RWPE2 (cell line): ENCODE measurements around the gene MON2.
A peak's percentile ranks its signal among the peaks of the same experiment; 100 is the strongest.

Experiments used
- ATAC-seq: fragments of 200-7000 bp; cut with Tn5 transposase; 3 replicates; pipeline ENCODE4 v1.9.1; 2021; ENCODE audit warnings: low read depth
- DNase-seq: peaks from one replicate; pipeline ENCODE4 v3.0.0-alpha.2; 2020; ENCODE audit warnings: low spot score
- H3K27ac ChIP-seq: fragments of 450-650 bp; 2 replicates; pipeline ENCODE4 v1.5.1; 2017; ENCODE audit warnings: mild to moderate bottlenecking; ENCODE audit not compliant: poor library complexity, severe bottlenecking
- H3K27me3 ChIP-seq: fragments of 250-450 bp; sonication (Bioruptor Pico); 2 replicates; pipeline ENCODE4 v1.5.1; 2021; ENCODE audit warnings: mild to moderate bottlenecking, moderate library complexity; ENCODE audit not compliant: insufficient read depth, poor library complexity, severe bottlenecking
- H3K36me3 ChIP-seq: fragments of 250-450 bp; sonication (Bioruptor Pico); 2 replicates; pipeline ENCODE4 v1.5.1; 2020; ENCODE audit warnings: low read depth, mild to moderate bottlenecking, moderate library complexity
- H3K4me1 ChIP-seq: fragments of 250-450 bp; sonication (Bioruptor Pico); 2 replicates; pipeline ENCODE4 v1.5.1; 2021; ENCODE audit warnings: mild to moderate bottlenecking, moderate library complexity; ENCODE audit not compliant: insufficient read depth, poor library complexity, severe bottlenecking
- H3K4me3 ChIP-seq: fragments of 250-450 bp; sonication (Bioruptor Pico); 2 replicates; pipeline ENCODE4 v1.5.1; 2021; ENCODE audit warnings: mild to moderate bottlenecking, moderate library complexity; ENCODE audit not compliant: severe bottlenecking
- H3K9me3 ChIP-seq: fragments of 250-450 bp; sonication (Bioruptor Pico); 2 replicates; pipeline ENCODE4 v1.5.1; 2021; ENCODE audit warnings: mild to moderate bottlenecking, moderate library complexity; ENCODE audit not compliant: severe bottlenecking
- CTCF ChIP-seq: fragments of 450-650 bp; IDR thresholded peaks from one replicate; pipeline ENCODE4 v1.5.1; 2017; ENCODE audit warnings: mild to moderate bottlenecking, moderate library complexity; ENCODE audit not compliant: poor library complexity, severe bottlenecking

Gene MON2

GRCh38 chr12:62603061-62603810 is 136.6 kb downstream of the MON2 start:
- Histone ChIP-seq H3K27me3 (no peaks in the 10 kb centered on the region), H3K4me3 (peak overlapping the region; percentile 85), H3K9me3 (no peaks in the 10 kb centered on the region), H3K36me3 (no peaks in the 10 kb centered on the region; the same call in 1 of the 2 replicates), H3K4me1 (peaks cover 16% of the 10 kb centered on the region), H3K27ac (peak overlapping the region; percentile 91)
- peak; percentile 85 for ATAC-seq
- peak; percentile 80 for DNase-seq
- peak; percentile 49 for TF ChIP-seq CTCF

- Histone ChIP-seq H3K27ac (peak overlapping the region; percentile 91), H3K27me3 (no peaks in the 10 kb centered on the region), H3K36me3 (no peaks in the 10 kb centered on the region; the same call in 1 of the 2 replicates), H3K4me3 (peak overlapping the region; percentile 85), H3K9me3 (no peaks in the 10 kb centered on the region), H3K4me1 (peaks cover 16% of the 10 kb centered on the region)
- TF ChIP-seq CTCF, result no peak
- DNase-seq, result no peak
- ATAC-seq, result no peak
These were observed 137.1 kb downstream of the MON2 start for GRCh38 chr12:62603811-62604098.

- Histone ChIP-seq H3K4me3 (peak overlapping the region; percentile 85), H3K36me3 (no peaks in the 10 kb centered on the region; the same call in 1 of the 2 replicates), H3K9me3 (no peaks in the 10 kb centered on the region), H3K4me1 (peaks cover 16% of the 10 kb centered on the region), H3K27me3 (no peaks in the 10 kb centered on the region), H3K27ac (peak overlapping the region; percentile 91)
- ATAC-seq (no peak), DNase-seq (no peak)
- no peak for TF ChIP-seq CTCF
These were observed 137.7 kb downstream of the MON2 start for GRCh38 chr12:62604373-62604772.

DNA sequence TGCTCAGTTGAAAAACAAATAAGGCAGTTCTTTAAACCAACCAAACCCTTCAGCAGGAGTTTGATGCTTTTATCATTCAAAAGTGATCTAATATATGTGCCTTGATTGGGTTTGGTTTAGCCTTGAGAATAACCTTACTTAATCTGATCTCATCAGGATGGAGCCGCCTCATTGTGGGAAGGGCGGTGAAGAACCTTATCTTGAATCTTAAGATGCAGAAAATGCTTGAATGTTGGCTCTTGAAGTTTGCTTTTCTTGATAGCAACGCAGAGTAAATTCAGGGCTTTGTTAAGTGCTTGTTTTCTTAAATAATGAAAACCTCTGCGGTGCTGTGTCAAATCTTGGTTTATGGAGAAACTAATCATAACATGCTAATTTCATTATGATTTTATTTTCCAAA is 138.2 kb downstream of the MON2 start:
- Histone ChIP-seq H3K4me3 (peak overlapping the region; percentile 85), H3K9me3 (no peaks in the 10 kb centered on the region), H3K27ac (peak overlapping the region; percentile 91), H3K4me1 (peaks cover 16% of the 10 kb centered on the region), H3K27me3 (no peaks in the 10 kb centered on the region), H3K36me3 (no peaks in the 10 kb centered on the region; the same call in 1 of the 2 replicates)
- no peak for TF ChIP-seq CTCF
- ATAC-seq (no peak), DNase-seq (no peak)

DNA sequence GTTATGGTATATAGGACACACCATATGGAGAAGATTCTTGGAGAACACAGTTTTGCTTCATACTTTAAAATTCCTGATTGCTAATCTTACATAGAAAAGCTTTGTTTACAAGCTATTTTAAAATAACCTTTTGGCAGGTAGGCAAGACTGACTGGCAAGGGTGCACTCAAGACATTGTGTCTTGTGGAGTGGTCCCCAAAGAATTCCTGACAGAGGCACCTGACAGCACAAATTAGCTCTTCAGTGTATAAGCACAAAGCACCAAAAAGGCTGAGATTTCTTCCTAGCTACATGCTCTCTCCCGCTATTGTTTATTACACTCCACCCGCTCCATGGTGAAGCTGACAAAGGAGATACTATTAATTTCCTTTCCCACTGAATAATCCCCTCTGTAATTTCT is 139.4 kb downstream of the MON2 start:
- DNase-seq, result no peak
- Histone ChIP-seq H3K4me1 (peaks cover 16% of the 10 kb centered on the region), H3K36me3 (no peaks in the 10 kb centered on the region; the same call in 1 of the 2 replicates), H3K9me3 (no peaks in the 10 kb centered on the region), H3K4me3 (no peak overlapping the region), H3K27me3 (no peaks in the 10 kb centered on the region), H3K27ac (no peak overlapping the region)
- TF ChIP-seq CTCF, result no peak
- ATAC-seq, result no peak
